ENCODE results near the gene CYS1. TPM values are rescaled to one million over a fixed set of nuclear protein-coding genes. Genes with fewer than 3 reads are reported as not detected.

The CYS1 gene
- total and polyA plus RNA-seq, 2 of the 13 experiments (the other 11 are each of a cell fraction or from before 2014, with no cell fraction given): 0.04 TPM; not detected in 1

DNA sequence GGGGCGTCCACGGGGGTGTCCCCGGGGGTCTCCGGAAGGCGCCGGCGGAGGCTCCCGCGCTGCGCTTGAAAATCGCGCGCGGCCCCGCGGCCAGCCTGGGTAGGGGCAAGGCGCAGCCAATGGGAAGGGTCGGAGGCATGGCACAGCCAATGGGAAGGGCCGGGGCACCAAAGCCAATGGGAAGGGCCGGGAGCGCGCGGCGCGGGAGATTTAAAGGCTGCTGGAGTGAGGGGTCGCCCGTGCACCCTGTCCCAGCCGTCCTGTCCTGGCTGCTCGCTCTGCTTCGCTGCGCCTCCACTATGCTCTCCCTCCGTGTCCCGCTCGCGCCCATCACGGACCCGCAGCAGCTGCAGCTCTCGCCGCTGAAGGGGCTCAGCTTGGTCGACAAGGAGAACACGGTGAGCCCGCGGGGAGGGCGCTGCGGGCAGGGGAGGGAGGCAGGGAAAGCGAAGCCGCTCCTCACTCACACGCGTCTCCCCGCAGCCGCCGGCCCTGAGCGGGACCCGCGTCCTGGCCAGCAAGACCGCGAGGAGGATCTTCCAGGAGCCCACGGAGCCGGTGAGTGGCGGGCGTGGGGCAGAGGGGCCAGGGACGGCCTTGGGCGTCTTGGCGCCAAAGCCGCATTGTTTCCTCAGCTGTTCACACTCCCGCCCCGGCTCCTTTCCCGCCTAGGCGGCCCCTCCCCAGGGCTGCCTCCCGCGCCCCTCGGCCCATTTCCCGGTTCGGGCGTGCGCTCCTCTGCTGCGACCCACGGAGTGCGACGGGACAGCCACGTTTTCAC lies 42.5 kb upstream of the CYS1 start, which contains the start of gene RRM2 (continued):
- TF ChIP-seq, protein P1, sequence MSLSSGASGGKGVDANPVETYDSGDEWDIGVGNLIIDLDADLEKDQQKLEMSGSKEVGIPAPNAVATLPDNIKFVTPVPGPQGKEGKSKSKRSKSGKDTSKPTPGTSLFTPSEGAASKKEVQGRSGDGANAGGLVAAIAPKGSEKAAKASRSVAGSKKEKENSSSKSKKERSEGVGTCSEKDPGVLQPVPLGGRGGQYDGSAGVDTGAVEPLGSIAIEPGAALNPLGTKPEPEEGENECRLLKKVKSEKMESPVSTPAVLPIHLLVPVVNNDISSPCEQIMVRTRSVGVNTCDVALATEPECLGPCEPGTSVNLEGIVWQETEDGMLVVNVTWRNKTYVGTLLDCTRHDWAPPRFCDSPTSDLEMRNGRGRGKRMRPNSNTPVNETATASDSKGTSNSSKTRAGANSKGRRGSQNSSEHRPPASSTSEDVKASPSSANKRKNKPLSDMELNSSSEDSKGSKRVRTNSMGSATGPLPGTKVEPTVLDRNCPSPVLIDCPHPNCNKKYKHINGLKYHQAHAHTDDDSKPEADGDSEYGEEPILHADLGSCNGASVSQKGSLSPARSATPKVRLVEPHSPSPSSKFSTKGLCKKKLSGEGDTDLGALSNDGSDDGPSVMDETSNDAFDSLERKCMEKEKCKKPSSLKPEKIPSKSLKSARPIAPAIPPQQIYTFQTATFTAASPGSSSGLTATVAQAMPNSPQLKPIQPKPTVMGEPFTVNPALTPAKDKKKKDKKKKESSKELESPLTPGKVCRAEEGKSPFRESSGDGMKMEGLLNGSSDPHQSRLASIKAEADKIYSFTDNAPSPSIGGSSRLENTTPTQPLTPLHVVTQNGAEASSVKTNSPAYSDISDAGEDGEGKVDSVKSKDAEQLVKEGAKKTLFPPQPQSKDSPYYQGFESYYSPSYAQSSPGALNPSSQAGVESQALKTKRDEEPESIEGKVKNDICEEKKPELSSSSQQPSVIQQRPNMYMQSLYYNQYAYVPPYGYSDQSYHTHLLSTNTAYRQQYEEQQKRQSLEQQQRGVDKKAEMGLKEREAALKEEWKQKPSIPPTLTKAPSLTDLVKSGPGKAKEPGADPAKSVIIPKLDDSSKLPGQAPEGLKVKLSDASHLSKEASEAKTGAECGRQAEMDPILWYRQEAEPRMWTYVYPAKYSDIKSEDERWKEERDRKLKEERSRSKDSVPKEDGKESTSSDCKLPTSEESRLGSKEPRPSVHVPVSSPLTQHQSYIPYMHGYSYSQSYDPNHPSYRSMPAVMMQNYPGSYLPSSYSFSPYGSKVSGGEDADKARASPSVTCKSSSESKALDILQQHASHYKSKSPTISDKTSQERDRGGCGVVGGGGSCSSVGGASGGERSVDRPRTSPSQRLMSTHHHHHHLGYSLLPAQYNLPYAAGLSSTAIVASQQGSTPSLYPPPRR (CRISPR knock-in tag; IDR thresholded peaks at IDR 0.05; ENCODE audit: borderline replicate concordance): peak; percentile 84
- peak; percentile 73; the same call in 1 of the 2 replicates for TF ChIP-seq ZNF292 (CRISPR knock-in tag; IDR thresholded peaks at IDR 0.05; ENCODE audit: borderline replicate concordance, low read depth)
- TF ChIP-seq ZNF20 (CRISPR knock-in tag; IDR thresholded peaks at IDR 0.05): peak; percentile 76; the same call in 1 of the 2 replicates
- no peak; the same call in none of the 2 replicates for TF ChIP-seq PRDM15 (CRISPR knock-in tag; IDR thresholded peaks at IDR 0.05)
- TF ChIP-seq RFX3 (CRISPR knock-in tag; IDR thresholded peaks at IDR 0.05): no peak
- TF ChIP-seq POLR2G (IDR thresholded peaks at IDR 0.05; ENCODE audit: low read depth, low read length): peak; percentile 96
- TF ChIP-seq ZNF678 (CRISPR knock-in tag; IDR thresholded peaks at IDR 0.05): peak; percentile 70; the same call in 1 of the 2 replicates
- TF ChIP-seq, protein P2, sequence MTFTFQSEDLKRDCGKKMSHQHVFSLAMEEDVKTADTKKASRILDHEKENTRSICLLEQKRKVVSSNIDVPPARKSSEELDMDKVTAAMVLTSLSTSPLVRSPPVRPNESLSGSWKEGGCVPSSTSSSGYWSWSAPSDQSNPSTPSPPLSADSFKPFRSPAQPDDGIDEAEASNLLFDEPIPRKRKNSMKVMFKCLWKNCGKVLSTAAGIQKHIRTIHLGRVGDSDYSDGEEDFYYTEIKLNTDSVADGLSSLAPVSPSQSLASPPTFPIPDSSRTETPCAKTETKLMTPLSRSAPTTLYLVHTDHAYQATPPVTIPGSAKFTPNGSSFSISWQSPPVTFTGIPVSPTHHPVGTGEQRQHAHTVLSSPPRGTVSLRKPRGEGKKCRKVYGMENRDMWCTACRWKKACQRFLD (CRISPR knock-in tag; IDR thresholded peaks at IDR 0.05; ENCODE audit: borderline replicate concordance): peak; percentile 33; the same call in 1 of the 2 replicates
- TF ChIP-seq JUN (CRISPR knock-in tag; IDR thresholded peaks at IDR 0.05): 0 out of 2 replicates have a peak, but pooled peaks have one; percentile 33
- TF ChIP-seq ZHX2 (IDR thresholded peaks at IDR 0.05; ENCODE audit: low read depth): no peak
- TF ChIP-seq ZHX2 (CRISPR knock-in tag; IDR thresholded peaks at IDR 0.05; ENCODE audit: borderline replicate concordance): peak; percentile 84; the same call in 1 of the 2 replicates

Measured in HepG2 (cell line).